Measurements from ENCODE around the gene TRIM8.

TRIM8 gene

DNA sequence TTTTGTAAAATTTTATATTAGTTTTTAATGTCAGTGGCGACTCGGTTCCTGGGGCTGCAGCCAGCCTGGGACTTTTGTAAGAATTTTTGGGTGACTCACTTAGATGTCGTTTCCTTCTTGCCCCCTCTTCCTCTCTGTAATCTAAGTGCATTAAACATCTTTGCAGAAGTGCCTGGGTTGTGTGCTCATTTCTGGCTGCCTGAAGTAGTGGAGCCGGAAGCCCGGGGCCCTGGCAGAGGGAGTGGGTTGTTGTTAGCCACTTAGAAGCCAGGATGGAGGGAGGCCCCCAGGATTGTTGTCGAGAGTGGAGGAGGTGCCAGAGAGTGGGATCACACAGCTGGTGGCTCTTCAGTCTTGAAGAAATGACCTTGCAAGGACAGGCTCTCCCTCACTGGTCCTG, 11.0 kb upstream of the TRIM8 start:
- DNase-seq: no peak

DNA sequence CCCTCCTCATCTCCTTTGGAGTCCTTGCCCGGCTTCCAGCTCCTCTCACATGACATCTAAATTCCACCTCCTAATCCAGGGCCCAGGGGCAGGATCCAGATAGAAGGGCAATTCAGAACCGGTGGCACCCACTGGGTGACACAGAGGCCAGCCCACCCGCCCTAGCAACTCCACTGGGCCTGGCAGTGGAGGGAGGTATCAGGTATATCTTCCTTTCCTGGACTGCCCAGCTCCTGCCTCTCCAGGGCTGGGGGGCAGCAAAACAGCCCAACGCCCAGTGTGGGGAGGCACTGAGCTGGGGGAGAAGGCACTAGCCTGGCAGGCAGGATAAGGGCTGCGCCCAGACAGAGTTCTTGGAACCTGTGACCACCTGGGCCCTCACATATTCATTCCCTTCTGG, 10.4 kb upstream of the TRIM8 start:
- DNase-seq: no peak

DNA sequence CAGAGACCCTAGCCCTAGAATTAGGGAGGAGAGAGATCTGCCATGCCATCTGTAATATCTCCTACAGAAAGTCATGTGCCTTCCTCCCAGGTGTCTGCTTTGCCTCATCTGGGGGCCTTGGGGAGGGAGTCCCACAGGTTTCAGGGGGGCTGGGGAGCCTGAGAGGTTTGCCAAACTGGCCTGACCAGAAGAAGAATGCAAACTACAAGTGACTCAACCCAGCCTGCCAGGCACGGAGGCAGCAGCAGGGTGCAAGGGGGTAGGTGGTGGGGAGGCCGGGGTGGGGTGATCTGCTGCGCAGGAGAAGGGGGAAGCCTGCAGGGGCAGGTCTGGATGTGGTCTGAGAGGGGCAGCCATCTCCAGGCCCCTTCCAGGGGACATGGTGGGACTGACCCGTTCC, 9.6 kb upstream of the TRIM8 start:
- DNase-seq: no peak

DNA sequence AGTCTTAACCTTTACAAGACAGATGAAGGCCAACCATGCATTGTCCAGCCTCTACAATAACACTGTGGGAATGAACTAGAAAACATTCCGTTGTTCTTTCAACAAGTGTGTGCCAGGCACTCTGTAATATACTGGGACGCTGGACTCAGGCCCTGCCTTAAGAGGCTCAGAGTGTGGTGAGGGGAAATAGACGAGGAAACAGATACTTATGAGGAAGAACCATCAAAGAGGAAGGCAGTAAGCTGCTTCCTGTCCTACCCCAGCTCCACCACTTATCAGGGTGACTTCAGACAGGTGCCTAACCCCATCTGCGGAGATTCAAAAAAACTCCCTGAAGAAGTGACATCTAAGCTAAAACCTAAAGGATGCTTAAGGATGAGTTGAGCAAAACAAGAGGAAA, 8.9 kb upstream of the TRIM8 start:
- DNase-seq: no peak

DNA sequence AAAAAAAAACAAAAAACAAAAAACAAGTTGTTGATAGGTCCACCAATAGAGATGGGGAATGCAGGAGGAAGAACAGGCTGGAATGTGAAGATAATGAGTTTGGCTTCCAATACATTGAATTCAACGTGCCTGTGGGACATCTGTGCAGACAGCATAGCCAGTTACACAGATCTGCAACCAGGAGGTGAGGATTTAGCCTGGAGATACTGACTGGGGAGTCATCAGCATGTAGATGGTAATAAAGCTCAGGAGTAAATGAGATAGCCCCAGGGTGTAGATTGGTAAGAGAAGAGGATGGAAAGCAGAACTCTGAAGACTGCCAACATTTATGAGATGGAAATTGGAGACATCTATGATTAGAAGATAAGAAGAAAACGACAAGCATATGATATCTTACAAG, 4.7 kb upstream of the TRIM8 start:
- no peak for DNase-seq

DNA sequence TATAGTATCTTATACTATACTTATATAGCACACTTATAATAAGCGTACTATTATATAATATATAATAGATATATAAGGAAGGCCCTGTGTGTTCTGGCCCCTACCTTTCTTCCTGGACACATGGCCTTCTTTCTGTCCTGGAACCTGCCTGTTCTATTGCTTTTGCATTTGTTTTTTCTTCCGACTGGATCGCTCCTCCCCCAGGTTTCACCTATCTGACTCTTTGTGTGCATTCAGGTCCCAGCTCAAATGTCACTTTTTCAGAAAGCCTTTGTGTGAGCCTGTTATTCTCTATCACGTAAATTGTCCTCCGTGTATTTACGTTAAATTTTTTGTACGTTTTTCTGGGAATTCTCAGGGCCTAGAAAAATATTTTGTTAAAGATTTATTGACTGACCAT, 2.9 kb upstream of the TRIM8 start:
- DNase-seq: no peak

DNA sequence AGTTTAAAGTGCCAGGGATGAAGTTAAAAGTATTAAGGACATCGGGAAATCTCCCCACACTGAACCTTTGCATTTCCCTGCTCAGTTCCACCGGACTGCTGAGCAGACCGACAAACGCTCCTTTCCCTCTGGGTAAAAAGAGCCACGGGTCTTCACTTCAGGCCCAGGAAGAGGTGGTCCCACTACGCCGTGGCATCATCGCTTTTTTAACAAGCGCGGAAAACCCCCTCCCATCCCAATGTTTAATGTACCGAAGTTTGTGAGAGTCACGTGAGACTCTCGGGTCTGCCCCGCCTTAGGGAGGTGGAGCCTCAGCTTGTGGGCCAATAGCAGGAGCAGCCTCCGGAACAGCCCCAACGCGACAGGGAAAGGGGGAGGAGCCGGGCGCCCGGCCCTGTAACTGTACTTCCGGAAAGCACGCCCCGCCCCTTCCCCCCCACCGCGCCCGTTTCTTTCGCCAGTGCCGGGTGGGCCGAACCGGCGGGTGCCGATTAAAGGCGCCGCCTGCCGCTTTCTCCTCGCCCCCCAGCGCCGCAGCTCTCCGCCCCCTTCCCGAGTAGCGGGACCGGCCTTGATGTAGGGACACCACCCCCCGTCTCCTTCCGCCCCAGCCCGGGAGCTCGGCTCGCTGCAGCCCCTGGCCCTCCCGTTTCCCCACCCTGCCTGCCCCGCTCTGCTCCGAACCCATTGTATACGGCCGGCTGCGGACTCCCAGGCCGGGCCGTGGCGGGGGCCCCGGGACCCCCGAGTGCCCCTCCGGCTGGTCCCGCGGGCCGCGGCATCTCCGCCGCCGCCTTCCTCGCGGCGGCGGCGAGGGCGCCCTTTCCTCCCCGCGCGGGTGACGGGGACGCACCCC, 2.2 kb upstream of the TRIM8 start:
- DNase-seq: peak; percentile 86

DNA sequence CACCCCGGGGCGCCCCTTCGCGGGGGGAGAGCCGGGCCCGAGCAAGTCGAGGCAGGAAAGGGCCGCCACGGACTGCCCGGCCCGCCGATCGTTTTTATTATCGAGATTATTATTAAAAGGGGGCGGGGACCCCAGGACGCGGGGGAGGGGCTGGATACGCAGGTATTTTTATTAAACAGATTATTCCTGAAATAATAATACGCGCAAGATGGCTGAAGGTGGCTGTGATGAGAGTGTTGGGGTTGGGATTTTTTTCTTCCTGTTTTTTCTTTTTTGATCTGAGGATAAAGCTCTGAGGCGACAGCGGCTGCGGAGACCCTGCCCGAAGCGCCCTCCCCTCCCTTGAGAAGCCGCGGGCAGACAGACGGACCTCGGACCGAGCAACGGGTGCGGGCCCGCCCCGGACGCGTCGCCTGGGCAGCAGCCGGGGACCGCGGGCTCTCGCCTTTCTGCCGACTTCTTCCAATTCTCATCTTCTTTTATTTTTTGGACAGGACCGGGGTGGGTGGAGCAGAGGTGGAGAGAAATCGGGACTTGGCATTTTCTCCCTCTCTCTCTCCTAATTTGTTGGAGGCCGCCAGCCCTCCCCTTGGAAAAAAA, 1.4 kb upstream of the TRIM8 start:
- no peak for DNase-seq

DNA sequence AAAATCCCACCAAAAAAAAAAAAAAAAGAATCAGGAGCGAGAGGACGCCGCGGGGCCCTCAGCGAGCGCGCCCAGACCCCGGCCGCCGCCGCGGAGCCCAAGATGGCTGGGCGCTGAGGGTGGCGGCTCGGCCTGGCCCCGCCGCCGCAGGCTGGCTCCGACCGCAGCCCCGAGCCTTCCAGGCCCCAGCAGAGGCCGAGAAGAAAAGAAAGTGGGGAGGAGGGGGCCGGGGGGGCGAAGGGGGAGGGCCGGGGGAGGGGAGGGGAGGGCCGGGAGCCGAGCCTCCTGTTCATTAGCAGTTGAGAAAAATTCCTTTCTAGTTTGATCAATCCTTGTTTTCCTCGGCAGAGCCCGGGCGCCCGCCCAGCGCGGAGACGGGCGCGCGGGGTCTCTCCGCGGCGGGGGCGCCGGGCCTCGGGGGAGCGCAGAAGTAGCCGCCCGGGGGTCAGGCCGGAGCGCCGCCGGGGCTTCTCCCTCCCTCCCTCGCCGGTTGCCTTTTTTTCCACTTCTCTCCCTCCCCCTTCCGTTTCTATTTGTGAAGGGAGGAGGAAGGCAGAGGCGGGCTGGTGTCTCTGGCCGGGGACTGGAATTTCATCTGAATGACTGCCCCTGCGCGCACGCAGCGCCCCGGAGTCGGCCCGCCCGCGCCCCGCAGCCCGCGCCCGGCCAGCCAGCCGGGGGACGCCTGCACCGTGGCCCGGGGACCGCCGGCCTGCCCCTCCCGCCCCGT, 778 bp upstream of the TRIM8 start:
- no peak for DNase-seq

DNA sequence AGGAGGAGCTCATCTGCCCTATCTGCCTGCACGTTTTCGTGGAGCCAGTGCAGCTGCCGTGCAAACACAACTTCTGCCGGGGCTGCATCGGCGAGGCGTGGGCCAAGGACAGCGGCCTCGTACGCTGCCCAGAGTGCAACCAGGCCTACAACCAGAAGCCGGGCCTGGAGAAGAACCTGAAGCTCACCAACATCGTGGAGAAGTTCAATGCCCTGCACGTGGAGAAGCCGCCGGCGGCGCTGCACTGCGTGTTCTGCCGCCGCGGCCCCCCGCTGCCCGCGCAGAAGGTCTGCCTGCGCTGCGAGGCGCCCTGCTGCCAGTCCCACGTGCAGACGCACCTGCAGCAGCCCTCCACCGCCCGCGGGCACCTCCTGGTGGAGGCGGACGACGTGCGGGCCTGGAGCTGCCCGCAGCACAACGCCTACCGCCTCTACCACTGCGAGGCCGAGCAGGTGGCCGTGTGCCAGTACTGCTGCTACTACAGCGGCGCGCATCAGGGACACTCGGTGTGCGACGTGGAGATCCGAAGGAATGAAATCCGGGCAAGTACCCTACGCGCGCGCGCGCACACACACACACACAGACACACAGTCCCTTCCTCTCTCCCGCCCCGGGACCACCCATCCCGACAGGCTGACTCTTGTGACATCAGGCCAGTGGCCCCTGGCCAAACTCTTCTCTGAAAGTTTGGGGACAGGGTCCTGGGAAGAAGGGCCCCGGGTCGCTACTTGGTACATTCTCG, 538 bp downstream of the TRIM8 start:
- DNase-seq: peak; percentile 17

DNA sequence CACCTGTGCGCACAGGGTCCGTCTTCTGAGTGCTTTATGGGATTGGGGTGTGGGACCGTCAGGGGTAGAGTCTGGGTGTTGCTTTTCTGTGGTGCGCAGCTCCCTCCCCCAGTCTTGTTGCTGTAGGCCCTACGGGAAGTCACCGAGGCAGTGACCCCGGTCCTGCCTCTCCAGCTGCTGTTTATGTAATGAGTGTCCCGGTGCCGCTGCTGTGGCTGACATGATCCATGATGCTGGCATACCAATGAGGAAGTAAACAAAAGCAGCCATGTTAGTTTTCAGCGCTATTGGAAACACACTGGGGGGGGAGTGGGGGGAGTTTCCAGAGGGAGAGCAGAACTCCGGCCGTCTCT, 1.1 kb downstream of the TRIM8 start:
- no peak for DNase-seq

DNA sequence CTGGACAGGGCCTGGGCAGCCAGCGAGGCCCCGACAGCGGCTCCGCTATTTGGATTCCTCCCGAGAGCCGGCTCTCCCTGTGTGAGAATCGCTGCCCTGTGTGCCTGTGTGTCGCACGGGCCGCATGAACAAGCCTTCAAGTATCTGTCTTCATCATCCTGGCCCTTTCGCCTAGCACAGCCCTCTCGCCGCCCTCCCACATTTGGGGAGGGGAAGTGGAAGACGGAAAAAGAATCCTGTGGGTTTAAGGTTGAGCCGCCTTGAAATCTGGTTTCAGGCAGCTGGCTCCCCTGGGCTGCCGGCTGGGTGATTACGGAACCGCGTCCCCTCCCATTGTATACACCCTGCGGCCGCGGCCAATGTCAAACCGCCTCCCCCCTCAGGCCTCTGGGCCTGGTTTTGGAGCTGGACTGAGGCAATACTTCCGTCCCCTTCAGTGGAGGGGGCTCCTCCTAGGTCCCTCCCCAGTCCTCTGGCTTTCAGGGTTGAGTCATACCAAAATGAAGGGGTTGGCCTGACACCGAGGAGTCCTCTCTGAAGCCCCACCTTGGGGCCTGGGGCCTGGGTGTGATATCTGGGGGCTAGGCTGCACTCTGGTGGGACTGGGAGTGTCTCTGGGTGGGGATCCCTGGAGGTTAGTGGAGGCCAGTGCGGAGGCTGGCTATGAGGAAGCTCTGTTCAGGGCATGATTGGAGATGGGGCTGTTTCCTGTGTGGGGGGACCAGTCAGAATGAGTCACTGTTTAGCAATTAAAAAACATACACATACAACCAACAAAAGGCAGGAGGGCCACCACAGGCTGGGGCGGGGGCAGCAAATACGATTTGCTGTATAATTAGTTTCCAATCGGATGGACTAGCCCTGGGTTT, 1.7 kb downstream of the TRIM8 start:
- peak; percentile 91 for DNase-seq

DNA sequence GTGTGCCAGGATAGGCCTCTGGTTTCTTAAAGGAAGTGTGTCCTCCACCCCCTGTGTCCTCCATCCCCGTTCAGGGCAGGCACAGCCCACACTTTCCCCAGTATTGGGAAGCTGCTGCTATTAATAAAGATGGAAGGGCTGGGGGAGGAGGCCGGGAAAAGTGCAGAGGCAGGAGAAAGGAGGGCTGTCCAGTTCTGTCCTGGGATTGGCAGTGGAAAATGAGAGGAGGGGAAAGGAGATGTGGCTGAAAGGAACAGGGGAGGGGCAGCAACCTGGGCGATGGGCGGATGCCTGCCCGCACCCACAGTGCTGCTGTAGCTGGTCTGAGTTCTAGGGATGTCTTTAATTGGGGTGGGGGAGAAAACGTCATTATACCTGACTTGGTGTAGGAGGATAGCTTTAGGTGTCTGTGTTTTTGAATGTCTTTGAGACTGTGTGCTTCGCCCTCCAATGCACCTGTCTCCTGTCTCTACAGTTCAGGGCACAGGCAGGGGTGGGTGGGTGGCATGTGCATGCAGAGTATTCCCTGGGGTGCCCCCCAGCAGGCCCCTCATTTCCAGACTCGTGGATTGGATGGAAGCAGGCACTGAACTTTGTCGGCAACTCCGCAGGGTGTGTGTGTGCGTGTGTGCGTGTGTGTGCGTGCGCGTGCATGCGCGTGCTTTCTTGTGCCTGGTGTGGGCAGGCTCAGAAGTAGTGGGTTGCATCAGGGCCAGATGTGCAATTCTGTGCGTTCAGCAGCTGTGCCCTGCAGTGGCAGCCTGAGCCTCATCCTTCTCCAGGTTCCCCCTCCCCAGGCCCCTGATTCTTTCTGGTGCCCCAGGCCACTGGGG, 2.5 kb downstream of the TRIM8 start:
- no peak for DNase-seq

DNA sequence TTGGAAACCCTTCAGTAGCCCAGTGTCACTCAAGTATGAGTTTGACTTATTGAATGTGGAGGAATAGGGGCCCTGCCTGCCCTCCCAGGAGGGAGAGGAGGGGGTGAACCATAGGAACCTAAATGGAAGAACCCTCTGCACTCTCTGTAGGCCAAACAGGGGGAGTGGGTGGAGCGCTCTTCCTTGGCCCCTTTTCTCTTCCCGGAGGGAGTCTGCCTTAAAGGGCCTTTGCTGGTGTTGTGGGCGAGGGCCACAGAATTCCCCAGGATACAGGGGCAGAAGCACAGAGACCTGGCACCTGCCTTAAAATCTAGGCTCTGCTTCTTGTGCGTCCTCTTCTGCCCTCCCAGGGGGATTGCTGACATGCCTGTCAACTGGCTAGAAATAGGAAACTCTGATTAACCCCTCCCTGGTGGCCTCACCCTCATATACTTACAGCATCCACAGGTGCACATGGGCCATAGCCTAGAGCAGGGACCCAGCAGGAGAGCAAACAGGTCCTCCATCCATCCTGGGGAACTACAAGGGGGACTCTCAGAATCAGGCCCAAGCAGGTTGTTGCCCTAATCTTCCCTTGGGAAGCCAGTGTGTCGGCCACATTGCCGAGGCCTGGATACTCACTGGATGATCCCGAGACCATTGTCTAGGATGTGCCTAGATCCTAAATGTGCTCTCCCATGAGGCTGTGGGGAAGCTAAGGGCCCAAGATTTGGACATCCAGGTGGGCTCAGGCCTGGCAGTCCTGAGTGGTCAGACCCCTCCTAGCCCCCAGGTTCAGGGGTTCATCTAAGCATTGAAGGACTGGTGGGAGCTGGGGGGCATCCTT, 3.4 kb downstream of the TRIM8 start:
- DNase-seq: no peak

DNA sequence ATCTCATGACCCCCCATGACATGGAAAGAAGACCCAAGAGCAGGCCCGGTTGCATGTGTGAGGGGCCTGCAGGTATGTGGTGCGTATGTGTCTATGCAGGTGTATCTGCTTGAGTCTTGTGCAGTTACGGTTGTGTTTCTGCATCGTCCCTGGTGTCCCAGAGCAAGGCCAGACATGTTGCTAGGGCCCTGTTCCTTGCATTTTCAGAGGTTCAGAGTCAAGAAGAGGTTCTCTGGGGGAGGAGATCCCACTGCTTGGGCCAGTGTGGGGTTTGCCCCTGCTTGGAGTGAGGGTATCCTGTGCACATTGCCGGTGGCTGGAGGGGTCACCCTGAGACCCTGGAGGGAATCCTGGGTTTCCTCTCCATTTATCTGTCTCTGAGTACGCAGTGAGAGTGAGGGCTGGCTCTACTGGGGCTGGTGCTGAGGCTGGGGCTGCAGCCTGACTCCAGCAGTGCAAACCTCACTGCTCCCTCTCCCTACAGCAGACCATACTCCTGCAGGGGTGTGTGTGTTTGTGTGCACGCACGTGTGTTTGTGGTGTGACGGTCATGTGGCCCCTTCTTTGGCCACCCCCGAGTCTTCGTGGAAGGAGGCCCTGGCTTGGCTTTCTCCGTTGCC, 4.1 kb downstream of the TRIM8 start:
- no peak for DNase-seq

DNA sequence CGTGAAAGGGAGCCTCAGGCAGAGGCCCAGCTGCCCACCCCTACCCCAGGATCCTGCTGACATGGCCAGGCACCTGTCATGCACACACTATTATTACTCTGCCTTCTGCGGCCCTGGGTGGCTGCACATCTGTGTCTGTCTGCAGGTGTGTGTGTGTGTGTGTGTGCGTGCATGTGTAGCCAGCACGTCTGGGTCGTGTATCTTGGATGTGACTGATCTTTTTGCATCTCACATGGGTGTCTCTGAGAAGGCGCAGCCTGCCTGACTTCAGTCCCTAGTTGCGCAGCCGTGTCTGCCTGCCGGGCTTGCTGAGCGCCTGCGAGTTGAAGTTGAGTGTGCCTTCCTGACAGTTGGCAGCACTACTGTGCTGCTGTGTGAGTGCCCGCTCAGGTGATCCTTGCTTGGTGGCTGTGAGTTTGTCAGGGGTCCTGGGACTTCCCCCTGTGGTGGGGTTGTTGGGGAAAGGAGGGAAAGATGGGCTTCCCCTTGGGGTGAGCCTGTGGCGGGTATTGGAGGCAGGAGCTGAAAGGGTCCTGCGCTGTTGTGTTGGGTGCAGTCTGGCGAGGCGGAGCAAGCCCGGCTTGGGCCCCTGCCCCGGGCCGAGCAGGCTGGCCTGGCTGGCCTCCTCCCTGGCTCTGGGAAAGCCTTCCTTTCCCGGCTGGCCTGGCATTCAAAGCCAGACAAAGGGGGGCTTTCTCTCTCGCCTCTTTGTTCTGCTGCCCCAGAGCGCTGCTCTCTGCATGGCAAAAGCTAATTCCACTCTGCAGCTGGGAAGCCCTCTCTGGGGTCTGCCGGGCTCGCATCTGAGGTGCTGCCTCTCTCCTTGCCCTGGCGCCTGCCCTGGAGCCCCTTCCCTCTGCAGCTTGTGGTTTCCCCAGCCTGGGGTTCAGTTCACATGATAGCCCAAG, 4.9 kb downstream of the TRIM8 start:
- DNase-seq: no peak

DNA sequence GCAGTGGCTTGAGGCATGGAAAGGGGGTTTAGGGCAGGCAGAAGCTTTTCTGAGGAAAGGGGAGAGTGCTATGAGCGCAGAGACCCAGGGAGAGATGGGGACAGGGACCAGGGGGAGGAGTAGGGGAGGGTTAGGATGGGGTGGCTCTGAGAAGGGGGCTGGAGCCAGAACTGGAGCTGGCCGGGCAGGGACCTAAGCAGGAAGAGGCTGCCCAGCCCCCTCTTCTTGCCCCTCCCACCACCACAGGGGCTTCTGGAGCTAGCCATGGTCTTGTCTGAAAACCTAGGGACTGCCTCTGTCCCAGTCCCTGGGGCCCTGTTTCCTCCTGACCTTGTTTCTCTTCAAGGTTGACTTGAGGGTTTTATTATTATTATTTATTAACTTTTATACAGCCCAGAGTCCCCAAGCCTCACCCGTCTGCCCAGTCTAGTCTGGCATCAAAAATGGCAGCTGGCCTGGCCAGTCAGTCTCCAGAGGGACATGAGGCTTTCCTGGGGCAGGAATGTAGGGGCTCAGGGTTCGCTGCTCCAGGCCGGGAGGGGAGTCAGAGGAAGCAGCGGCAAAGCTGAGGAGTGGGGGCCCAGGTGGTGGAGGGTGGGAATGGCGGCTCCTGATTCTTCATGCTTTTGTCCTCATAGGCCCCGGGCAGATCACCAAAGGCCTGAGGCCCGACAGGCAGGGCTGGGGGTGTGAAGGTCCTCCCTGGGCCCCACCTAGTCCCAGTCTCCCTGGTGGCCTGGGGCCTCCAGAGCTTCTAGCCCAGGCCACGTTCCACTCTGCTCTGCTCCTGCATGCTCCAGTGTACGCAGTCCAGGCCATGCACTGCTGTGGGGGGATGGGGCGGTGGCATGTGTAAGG, 5.7 kb downstream of the TRIM8 start:
- no peak for DNase-seq

All from GOT3 (cell line).